GM12874 (cell line): ENCODE results near the gene TMC4.

Experiments used
- TF ChIP-seq, protein P1 (sequence below): IDR thresholded peaks from 2 replicates; pipeline ENCODE4 v1.5.1; 2011; ENCODE audit warnings: low read depth, mild to moderate bottlenecking, control low read depth, low read length, moderate library complexity; ENCODE audit not compliant: insufficient read depth

TMC4 gene

DNA sequence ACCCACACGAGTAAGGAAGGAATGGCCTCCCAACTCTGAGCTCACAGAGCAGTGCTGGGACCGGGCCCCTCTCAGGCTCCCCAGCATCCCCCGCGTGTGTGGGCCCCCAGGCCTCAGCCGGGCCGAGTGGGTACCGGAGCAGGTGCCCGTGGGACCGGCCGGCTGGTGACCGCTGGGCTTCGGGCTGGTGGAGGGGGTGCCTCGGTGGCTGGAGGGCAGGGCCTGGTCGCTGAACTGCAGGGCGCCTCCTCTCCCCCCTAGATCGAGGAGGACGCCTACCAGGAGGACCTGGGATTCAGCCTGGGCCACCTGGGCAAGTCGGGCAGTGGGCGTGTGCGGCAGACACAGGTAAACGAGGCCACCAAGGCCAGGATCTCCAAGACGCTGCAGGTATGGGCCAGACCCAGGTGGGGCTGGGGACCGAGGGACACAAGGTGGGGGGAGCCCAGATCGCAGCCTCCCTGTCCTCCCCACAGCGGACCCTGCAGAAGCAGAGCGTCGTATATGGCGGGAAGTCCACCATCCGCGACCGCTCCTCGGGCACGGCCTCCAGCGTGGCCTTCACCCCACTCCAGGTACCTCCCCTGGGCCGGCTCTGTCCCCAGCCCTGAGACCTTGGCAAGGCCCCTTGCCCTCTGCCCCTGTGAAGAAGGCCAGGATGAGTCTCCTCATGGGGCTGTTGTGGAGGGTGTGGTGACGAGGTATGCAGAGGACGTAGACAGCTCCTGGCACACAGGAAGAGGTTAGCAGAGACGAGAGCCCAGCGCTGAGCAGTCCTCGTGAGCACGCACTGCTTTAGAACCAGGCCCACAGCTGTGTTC, 44.0 kb downstream of the TMC4 start:
- TF ChIP-seq, protein P1, sequence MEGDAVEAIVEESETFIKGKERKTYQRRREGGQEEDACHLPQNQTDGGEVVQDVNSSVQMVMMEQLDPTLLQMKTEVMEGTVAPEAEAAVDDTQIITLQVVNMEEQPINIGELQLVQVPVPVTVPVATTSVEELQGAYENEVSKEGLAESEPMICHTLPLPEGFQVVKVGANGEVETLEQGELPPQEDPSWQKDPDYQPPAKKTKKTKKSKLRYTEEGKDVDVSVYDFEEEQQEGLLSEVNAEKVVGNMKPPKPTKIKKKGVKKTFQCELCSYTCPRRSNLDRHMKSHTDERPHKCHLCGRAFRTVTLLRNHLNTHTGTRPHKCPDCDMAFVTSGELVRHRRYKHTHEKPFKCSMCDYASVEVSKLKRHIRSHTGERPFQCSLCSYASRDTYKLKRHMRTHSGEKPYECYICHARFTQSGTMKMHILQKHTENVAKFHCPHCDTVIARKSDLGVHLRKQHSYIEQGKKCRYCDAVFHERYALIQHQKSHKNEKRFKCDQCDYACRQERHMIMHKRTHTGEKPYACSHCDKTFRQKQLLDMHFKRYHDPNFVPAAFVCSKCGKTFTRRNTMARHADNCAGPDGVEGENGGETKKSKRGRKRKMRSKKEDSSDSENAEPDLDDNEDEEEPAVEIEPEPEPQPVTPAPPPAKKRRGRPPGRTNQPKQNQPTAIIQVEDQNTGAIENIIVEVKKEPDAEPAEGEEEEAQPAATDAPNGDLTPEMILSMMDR, result no peak

DNA sequence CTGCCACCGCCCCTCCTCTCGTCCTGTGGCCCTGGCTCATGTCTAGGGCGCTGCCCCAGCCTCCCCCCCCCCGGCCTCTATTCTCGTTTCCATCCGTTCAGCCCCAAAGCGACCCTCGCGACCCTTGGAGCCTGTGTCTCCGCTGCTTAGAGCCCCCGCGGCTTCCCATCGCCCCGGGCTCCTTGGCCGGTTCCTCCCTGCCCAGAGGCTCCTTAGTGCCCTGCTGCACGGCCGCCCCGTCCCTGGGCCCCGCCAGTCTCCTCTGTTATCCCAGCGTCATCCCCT, 44.6 kb downstream of the TMC4 start:
- TF ChIP-seq, protein P1, result no peak

DNA sequence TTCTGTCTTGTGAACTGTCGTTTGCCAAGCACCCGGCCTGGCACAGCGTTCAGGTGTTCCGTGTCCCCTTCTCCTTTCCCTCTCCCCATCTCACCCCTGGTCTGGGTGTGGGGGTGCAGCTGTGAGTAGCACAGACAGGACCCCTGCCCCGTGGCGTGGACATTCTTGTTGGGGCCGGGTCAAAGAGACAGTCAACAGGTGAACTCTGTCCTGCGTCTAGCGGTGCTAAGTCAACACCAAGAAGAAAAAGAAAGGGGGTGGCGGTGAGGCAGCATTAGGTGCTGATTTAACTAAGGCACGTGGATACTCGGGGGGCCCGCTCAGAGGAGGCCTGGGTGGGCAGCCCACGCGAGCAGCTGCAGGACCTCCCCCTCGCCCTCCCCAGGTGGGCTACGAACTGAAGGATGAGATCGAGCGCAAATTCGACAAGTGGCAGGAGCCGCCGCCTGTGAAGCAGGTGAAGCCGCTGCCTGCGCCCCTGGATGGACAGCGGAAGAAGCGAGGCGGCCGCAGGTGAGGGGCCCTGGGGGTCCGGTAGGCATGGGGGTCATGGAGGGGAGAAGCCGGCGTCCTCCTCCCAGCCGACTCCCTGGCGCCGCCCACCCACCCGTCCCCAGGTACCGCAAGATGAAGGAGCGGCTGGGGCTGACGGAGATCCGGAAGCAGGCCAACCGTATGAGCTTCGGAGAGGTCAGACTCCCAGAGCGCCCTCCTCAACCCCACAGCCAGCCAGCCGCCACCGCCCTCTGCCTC, 45.1 kb downstream of the TMC4 start:
- TF ChIP-seq, protein P1, result no peak

DNA sequence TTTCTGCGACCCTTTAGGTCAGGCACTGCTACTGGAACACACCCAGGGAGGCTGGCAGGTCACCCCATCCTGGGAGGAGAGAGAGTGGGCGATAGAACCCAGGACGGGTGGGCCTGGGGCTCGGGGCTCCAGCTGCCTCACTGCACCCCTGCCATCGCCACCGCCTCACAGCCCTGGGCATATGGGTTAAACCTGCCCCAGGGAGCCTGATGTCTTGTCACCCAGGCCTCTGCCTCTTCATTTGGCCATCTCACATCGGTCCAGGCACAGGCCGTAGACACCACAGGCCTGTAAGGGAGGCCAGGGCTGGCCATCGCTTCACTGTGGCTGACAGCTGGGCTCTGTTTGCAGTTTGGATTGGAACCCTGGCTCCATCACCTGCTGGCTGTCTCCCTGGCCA, 47.2 kb downstream of the TMC4 start:
- TF ChIP-seq, protein P1, result no peak

DNA sequence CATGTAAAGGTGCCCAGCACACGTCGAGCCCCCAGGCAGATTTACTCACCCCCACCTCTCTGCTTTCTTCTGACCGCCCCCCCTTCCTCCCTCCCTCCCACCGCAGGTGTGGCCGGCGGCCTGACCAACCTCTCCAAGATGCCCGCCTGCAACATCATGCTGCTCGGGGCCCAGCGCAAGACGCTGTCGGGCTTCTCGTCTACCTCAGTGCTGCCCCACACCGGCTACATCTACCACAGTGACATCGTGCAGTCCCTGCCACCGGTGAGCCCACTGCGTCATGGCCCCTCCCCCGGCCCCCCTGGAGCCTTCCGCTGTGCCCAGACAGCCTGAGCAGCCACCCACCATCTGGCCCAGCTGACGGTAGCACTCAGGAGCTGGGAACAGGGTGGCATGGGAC, 48.6 kb downstream of the TMC4 start:
- TF ChIP-seq, protein P1, result no peak

DNA sequence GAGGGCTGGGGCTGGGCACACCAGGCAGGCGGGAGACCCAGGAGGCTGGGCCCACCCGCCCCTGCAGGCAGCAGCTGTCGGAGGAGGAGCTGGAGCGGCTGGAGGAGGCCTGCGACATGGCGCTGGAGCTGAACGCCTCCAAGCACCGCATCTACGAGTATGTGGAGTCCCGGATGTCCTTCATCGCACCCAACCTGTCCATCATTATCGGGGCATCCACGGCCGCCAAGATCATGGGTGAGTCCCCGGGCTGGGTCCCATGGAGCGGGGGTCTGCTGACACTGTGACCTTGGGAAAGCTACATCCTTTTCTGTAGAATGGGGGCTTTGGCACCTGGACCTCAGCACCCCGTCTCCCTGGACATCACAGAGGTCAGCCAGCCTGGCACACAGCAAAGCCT, 49.3 kb downstream of the TMC4 start:
- TF ChIP-seq, protein P1, result no peak

DNA sequence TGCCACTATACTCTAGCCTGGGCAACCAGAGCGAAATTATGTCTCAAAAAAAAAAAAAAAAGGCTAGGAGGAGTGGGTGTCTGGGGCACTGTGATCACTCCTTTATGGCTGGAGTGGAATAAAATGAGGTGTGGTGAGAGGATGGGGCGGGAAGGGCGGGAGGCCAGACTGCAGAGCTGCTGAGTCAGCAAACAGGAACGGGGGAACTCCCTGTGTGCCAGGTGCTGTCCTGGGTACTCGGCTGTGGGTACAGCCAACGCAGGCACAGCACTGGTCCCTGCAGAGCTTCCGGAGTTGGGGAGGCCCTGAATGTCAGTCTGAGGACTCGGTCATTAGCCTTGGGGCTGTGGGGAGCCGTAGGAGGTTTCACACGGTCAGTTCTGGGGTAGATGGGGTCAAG, 51.7 kb downstream of the TMC4 start:
- TF ChIP-seq, protein P1, result no peak
